Vagina (tissue), 2 donors: ENCODE measurements around the gene MED31. TPM values are rescaled to one million over a fixed set of nuclear protein-coding genes. Genes with fewer than 3 reads are reported as not detected.

Source experiments
- DNase-seq, 2 donors: peaks; one replicate each; pipeline ENCODE4 v3.0.0-alpha.2; 2017; ENCODE audit errors: extremely low spot score in 2 of 2
- H3K27ac ChIP-seq: fragments of 200-600 bp; sonication (generic); one replicate; pipeline ENCODE4 v1.5.1; 2019
- H3K27me3 ChIP-seq: fragments of 200-600 bp; sonication (generic); one replicate; pipeline ENCODE4 v1.5.1; 2019
- H3K36me3 ChIP-seq, 2 donors: fragments of 200-600 bp; sonication (generic); one replicate each; pipeline ENCODE4 v1.5.1; 2017 to 2019
- H3K4me1 ChIP-seq: fragments of 200-600 bp; sonication (generic); one replicate; pipeline ENCODE4 v1.5.1; 2019
- H3K4me3 ChIP-seq, 2 donors: fragments of 200-600 bp; sonication (generic); 1 replicate in 1 of 2; 2 replicates in 1 of 2; pipeline ENCODE4 v1.5.1; 2016 to 2019
- H3K9me3 ChIP-seq: fragments of 200-600 bp; sonication (generic); one replicate; pipeline ENCODE4 v1.5.1; 2019
- CTCF ChIP-seq, 3 experiments: fragments of 450-650 bp in 2 of 3; fragments of 200-600 bp in 1 of 3; sonication (generic) in 1 of 3; IDR thresholded peaks; one replicate each; pipeline ENCODE4 v1.5.1; 2017 to 2019; ENCODE audit warnings: antibody characterized with exemption in 3 of 3, mild to moderate bottlenecking in 2 of 3, moderate library complexity in 2 of 3
- POLR2A ChIP-seq, 2 donors: fragments of 450-650 bp; IDR thresholded peaks; one replicate each; pipeline ENCODE4 v1.6.1; 2017; ENCODE audit warnings: antibody characterized with exemption in 2 of 2, mild to moderate bottlenecking in 2 of 2, moderate library complexity in 2 of 2
- POLR2AphosphoS5 ChIP-seq, 2 donors: sonication (generic); formaldehyde crosslinking; IDR thresholded peaks; one replicate each; pipeline ENCODE4 v1.9.0; 2017; ENCODE audit warnings: antibody characterized with exemption in 2 of 2, mild to moderate bottlenecking in 2 of 2, low read depth in 1 of 2; ENCODE audit not compliant: insufficient read depth in 1 of 2
- intact Hi-C: fragments of 100-400 bp; cut with DNase I; formaldehyde crosslinking; loops from one replicate; pipeline ENCODE4 v1.15.1; 2023
- total RNA-seq: library from RNA; depleted of rRNA; stranded (reverse); fragments of >200 nt; gene quantifications from one replicate; pipeline ENCODE4 v1.2.3, GENCODE V29; 2016

The MED31 gene
- total RNA-seq, 1 donor from 2014 or later: 13.3 TPM

- Histone ChIP-seq H3K4me3 (no peak overlapping the region), H3K27ac (no peak overlapping the region), H3K27me3 (no peaks in the 10 kb centered on the region), H3K36me3 (peaks cover 0 to 20% of the 10 kb centered on the region in 2 donors), H3K9me3 (no peaks in the 10 kb centered on the region), H3K4me1 (peaks cover 31% of the 10 kb centered on the region)
- TF ChIP-seq POLR2AphosphoS5 (IDR thresholded peaks at IDR 0.05; ENCODE audit: insufficient read depth in 1 of 2, low read depth in 1 of 2): no peak
- TF ChIP-seq CTCF (IDR thresholded peaks at IDR 0.05): no peak
- TF ChIP-seq POLR2A (IDR thresholded peaks at IDR 0.05): no peak
- no peak for DNase-seq
- intact Hi-C loops: no loop called here
Observed at GRCh38 chr17:6636105-6636504, 15.3 kb downstream of the MED31 start.

- intact Hi-C loops: no loop called here
- H3K27ac ChIP-seq: no peak overlapping the region
- TF ChIP-seq POLR2AphosphoS5 (IDR thresholded peaks at IDR 0.05; ENCODE audit: insufficient read depth in 1 of 2, low read depth in 1 of 2) (no peak), CTCF (IDR thresholded peaks at IDR 0.05) (no peak), POLR2A (IDR thresholded peaks at IDR 0.05) (no peak)
- H3K27me3 ChIP-seq: no peaks in the 10 kb centered on the region
- H3K4me1 ChIP-seq: peaks cover 13% of the 10 kb centered on the region
- peaks cover 0 to 28% of the 10 kb centered on the region in 2 donors for H3K36me3 ChIP-seq
- no peaks in the 10 kb centered on the region for H3K9me3 ChIP-seq
- no peak for DNase-seq
- H3K4me3 ChIP-seq: no peak overlapping the region
Observed at GRCh38 chr17:6633263-6633662, 18.1 kb downstream of the MED31 start.

GRCh38 chr17:6632530-6632929 is 18.9 kb downstream of the MED31 start:
- no peak overlapping the region for H3K27ac ChIP-seq
- H3K27me3 ChIP-seq: no peaks in the 10 kb centered on the region
- peaks cover 0 to 35% of the 10 kb centered on the region in 2 donors for H3K36me3 ChIP-seq
- DNase-seq: no peak
- TF ChIP-seq POLR2AphosphoS5 (IDR thresholded peaks at IDR 0.05; ENCODE audit: insufficient read depth in 1 of 2, low read depth in 1 of 2): no peak
- TF ChIP-seq POLR2A (IDR thresholded peaks at IDR 0.05): no peak
- TF ChIP-seq CTCF (IDR thresholded peaks at IDR 0.05): no peak
- peaks cover 6% of the 10 kb centered on the region for H3K4me1 ChIP-seq
- intact Hi-C loops: no loop called here
- H3K9me3 ChIP-seq: no peaks in the 10 kb centered on the region
- no peak overlapping the region for H3K4me3 ChIP-seq

- Histone ChIP-seq H3K4me1 (no peaks in the 10 kb centered on the region), H3K9me3 (no peaks in the 10 kb centered on the region), H3K27ac (no peak overlapping the region), H3K36me3 (peaks cover 0 to 48% of the 10 kb centered on the region in 2 donors), H3K4me3 (no peak overlapping the region), H3K27me3 (no peaks in the 10 kb centered on the region)
- no peak for TF ChIP-seq POLR2A (IDR thresholded peaks at IDR 0.05)
- no peak for TF ChIP-seq CTCF (IDR thresholded peaks at IDR 0.05)
- TF ChIP-seq POLR2AphosphoS5 (IDR thresholded peaks at IDR 0.05; ENCODE audit: insufficient read depth in 1 of 2, low read depth in 1 of 2): no peak
- DNase-seq: no peak
- intact Hi-C loops: no loop called here
Observed at GRCh38 chr17:6630390-6630789, 21.0 kb downstream of the MED31 start.

- H3K36me3 ChIP-seq: peaks cover 0 to 55% of the 10 kb centered on the region in 2 donors
- H3K4me1 ChIP-seq: no peaks in the 10 kb centered on the region
- no peaks in the 10 kb centered on the region for H3K27me3 ChIP-seq
- no peak overlapping the region for H3K4me3 ChIP-seq
- intact Hi-C loops: no loop called here
- H3K27ac ChIP-seq: no peak overlapping the region
- no peaks in the 10 kb centered on the region for H3K9me3 ChIP-seq
- DNase-seq: no peak
- no peak for TF ChIP-seq POLR2AphosphoS5 (IDR thresholded peaks at IDR 0.05; ENCODE audit: insufficient read depth in 1 of 2, low read depth in 1 of 2)
- TF ChIP-seq POLR2A (IDR thresholded peaks at IDR 0.05): no peak
- TF ChIP-seq CTCF (IDR thresholded peaks at IDR 0.05): no peak
Observed at GRCh38 chr17:6627019-6627418, 24.4 kb downstream of the MED31 start.
